Measurements from ENCODE around the gene RILPL1. TPM values are rescaled to one million over a fixed set of nuclear protein-coding genes. Genes with fewer than 3 reads are reported as not detected.

Gene RILPL1
- total and polyA plus RNA-seq, 10 of the 15 experiments (the other 5 are each of a cell fraction or from before 2014, with no cell fraction given): 0.05 to 0.61 (median 0.25) TPM

DNA sequence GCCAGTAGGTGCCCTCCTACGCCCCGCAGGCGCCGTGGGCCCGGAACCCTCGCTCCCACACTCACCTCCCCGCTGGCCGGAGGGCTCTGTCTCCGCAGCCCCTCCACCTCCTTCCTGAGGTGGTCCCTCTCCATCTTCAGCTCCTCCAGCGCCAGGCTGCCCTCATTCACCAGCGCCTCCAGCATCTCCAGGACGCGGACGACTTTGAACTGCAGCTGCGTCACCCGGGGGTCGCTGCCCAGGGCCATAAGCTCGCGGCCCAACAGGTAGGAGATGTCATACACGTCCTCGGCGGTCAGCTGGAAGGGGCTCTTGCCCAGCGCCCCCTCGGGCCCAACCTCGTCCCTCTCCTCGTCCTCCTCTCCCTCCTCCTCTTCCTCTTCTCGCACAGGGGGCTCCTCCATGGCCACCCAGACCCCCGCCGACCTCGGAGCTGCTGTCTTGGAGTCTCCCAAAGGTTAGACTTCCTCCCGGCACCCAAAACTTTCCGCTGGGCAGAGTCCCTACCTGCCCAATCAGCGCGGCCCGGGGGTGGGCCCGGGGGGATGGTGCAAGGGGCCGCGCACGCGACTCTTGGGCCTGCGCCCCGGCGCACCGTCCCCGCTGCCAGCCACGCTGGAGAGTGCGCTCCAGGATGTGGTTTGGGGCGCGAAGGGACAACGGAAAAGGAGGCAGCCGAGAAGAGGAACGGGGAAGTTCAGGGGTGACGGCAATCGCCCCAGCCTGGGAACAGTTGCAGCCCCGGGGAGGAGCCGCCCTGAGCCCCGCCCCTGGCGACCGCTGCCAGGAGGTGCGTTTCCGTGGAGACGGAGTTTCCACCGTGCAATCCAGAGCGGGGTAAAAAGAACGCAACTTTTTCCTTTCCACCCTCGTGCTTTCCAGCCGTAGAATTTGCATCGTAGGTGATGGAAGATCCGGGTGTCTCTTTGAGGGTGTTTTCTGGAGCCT is 97.2 kb downstream of the RILPL1 start, which contains the start of gene RILPL2 (continued):
- TF ChIP-seq, protein P1, sequence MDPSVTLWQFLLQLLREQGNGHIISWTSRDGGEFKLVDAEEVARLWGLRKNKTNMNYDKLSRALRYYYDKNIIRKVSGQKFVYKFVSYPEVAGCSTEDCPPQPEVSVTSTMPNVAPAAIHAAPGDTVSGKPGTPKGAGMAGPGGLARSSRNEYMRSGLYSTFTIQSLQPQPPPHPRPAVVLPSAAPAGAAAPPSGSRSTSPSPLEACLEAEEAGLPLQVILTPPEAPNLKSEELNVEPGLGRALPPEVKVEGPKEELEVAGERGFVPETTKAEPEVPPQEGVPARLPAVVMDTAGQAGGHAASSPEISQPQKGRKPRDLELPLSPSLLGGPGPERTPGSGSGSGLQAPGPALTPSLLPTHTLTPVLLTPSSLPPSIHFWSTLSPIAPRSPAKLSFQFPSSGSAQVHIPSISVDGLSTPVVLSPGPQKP (IDR thresholded peaks at IDR 0.05; ENCODE audit: low read depth, low read length): 0 out of 2 replicates have a peak, but pooled peaks have one; percentile 18
- TF ChIP-seq SUPT20H (IDR thresholded peaks at IDR 0.05; ENCODE audit: borderline replicate concordance, control insufficient read depth, low read depth, low read length) (no peak), BACH1 (IDR thresholded peaks at IDR 0.05; ENCODE audit: borderline replicate concordance) (peak; percentile 52; the same call in 1 of the 2 replicates), MYC (IDR thresholded peaks at IDR 0.05; ENCODE audit: insufficient read depth, insufficient read length, insufficient replicate concordance, low read length, severe bottlenecking) (no peak), BMI1 (IDR thresholded peaks at IDR 0.05; ENCODE audit: borderline replicate concordance) (0 out of 2 replicates have a peak, but pooled peaks have one; percentile 65), ZBED1 (IDR thresholded peaks at IDR 0.05; ENCODE audit: borderline replicate concordance) (no peak; the same call in 1 of the 2 replicates), STAT3 (IDR thresholded peaks at IDR 0.05; ENCODE audit: low read depth, low read length) (no peak), EP300 (IDR thresholded peaks at IDR 0.05; ENCODE audit: borderline replicate concordance in 1 of 2, control insufficient read depth in 1 of 2, low read depth in 2 of 2, low read length in 2 of 2) (no peak; a peak in 1 of 4 replicates), ETV6 (conservative IDR thresholded peaks at IDR 0.05 in 1 of 2, IDR thresholded peaks at IDR 0.05 in 1 of 2; ENCODE audit: borderline replicate concordance in 1 of 2, low read depth in 1 of 2) (peak in 1 of 2 experiments; percentile 68; a peak in 2 of 4 replicates), SREBF1 (IDR thresholded peaks at IDR 0.05; ENCODE audit: low read length) (no peak)
- TF ChIP-seq, protein P2, sequence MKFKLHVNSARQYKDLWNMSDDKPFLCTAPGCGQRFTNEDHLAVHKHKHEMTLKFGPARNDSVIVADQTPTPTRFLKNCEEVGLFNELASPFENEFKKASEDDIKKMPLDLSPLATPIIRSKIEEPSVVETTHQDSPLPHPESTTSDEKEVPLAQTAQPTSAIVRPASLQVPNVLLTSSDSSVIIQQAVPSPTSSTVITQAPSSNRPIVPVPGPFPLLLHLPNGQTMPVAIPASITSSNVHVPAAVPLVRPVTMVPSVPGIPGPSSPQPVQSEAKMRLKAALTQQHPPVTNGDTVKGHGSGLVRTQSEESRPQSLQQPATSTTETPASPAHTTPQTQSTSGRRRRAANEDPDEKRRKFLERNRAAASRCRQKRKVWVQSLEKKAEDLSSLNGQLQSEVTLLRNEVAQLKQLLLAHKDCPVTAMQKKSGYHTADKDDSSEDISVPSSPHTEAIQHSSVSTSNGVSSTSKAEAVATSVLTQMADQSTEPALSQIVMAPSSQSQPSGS (IDR thresholded peaks at IDR 0.05; ENCODE audit: low read length): no peak; the same call in 1 of the 2 replicates
- TF ChIP-seq, protein P3, sequence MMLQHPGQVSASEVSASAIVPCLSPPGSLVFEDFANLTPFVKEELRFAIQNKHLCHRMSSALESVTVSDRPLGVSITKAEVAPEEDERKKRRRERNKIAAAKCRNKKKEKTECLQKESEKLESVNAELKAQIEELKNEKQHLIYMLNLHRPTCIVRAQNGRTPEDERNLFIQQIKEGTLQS (IDR thresholded peaks at IDR 0.05; ENCODE audit: borderline replicate concordance, extremely low read depth, low read depth, low read length): no peak
- TF ChIP-seq, protein P4, sequence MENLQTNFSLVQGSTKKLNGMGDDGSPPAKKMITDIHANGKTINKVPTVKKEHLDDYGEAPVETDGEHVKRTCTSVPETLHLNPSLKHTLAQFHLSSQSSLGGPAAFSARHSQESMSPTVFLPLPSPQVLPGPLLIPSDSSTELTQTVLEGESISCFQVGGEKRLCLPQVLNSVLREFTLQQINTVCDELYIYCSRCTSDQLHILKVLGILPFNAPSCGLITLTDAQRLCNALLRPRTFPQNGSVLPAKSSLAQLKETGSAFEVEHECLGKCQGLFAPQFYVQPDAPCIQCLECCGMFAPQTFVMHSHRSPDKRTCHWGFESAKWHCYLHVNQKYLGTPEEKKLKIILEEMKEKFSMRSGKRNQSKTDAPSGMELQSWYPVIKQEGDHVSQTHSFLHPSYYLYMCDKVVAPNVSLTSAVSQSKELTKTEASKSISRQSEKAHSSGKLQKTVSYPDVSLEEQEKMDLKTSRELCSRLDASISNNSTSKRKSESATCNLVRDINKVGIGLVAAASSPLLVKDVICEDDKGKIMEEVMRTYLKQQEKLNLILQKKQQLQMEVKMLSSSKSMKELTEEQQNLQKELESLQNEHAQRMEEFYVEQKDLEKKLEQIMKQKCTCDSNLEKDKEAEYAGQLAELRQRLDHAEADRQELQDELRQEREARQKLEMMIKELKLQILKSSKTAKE (IDR thresholded peaks at IDR 0.05; ENCODE audit: low read depth, poor library complexity, severe bottlenecking): no peak
- TF ChIP-seq, protein P5, sequence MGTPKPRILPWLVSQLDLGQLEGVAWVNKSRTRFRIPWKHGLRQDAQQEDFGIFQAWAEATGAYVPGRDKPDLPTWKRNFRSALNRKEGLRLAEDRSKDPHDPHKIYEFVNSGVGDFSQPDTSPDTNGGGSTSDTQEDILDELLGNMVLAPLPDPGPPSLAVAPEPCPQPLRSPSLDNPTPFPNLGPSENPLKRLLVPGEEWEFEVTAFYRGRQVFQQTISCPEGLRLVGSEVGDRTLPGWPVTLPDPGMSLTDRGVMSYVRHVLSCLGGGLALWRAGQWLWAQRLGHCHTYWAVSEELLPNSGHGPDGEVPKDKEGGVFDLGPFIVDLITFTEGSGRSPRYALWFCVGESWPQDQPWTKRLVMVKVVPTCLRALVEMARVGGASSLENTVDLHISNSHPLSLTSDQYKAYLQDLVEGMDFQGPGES (IDR thresholded peaks at IDR 0.05): 0 out of 2 replicates have a peak, but pooled peaks have one; percentile 35
- TF ChIP-seq, protein P6, sequence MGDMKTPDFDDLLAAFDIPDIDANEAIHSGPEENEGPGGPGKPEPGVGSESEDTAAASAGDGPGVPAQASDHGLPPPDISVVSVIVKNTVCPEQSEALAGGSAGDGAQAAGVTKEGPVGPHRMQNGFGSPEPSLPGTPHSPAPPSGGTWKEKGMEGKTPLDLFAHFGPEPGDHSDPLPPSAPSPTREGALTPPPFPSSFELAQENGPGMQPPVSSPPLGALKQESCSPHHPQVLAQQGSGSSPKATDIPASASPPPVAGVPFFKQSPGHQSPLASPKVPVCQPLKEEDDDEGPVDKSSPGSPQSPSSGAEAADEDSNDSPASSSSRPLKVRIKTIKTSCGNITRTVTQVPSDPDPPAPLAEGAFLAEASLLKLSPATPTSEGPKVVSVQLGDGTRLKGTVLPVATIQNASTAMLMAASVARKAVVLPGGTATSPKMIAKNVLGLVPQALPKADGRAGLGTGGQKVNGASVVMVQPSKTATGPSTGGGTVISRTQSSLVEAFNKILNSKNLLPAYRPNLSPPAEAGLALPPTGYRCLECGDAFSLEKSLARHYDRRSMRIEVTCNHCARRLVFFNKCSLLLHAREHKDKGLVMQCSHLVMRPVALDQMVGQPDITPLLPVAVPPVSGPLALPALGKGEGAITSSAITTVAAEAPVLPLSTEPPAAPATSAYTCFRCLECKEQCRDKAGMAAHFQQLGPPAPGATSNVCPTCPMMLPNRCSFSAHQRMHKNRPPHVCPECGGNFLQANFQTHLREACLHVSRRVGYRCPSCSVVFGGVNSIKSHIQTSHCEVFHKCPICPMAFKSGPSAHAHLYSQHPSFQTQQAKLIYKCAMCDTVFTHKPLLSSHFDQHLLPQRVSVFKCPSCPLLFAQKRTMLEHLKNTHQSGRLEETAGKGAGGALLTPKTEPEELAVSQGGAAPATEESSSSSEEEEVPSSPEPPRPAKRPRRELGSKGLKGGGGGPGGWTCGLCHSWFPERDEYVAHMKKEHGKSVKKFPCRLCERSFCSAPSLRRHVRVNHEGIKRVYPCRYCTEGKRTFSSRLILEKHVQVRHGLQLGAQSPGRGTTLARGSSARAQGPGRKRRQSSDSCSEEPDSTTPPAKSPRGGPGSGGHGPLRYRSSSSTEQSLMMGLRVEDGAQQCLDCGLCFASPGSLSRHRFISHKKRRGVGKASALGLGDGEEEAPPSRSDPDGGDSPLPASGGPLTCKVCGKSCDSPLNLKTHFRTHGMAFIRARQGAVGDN (IDR thresholded peaks at IDR 0.05): peak; percentile 75; the same call in 1 of the 2 replicates

All from GM12878 (cell line).